Prostate gland (tissue), 2 donors: Measurements from ENCODE around the gene DCANP1. TPM values are rescaled to one million over a fixed set of nuclear protein-coding genes. Genes with fewer than 3 reads are reported as not detected.
A peak's percentile ranks its signal among the peaks of the same experiment; 100 is the strongest.

Source experiments
- DNase-seq: peaks from one replicate; pipeline ENCODE4 v3.0.0-alpha.2; 2019; ENCODE audit warnings: low spot score
- H3K27ac ChIP-seq, 2 donors: fragments of 200-600 bp; sonication (generic); 2 replicates each; pipeline ENCODE4 v1.5.1; 2017 to 2019
- H3K27me3 ChIP-seq: fragments of 200-600 bp; sonication (generic); replicated peaks from 2 replicates; pipeline ENCODE4 v1.5.1; 2019; ENCODE audit not compliant: insufficient read depth
- H3K36me3 ChIP-seq, 2 donors: fragments of 200-600 bp; sonication (generic); 1 replicate in 1 of 2; 2 replicates in 1 of 2; pipeline versions ENCODE4 v1.5.1 to v1.8.1; 2017 to 2019
- H3K4me1 ChIP-seq: fragments of 200-600 bp; sonication (generic); replicated peaks from 2 replicates; pipeline ENCODE4 v1.5.1; 2019
- H3K4me3 ChIP-seq, 2 donors: fragments of 200-600 bp; sonication (generic); 2 replicates each; pipeline ENCODE4 v1.5.1; 2017 to 2019
- H3K9me3 ChIP-seq: fragments of 200-600 bp; sonication (generic); 2 replicates; pipeline ENCODE4 v1.5.1; 2017
- POLR2A ChIP-seq: fragments of 450-650 bp; IDR thresholded peaks from one replicate; pipeline ENCODE4 v1.6.1; 2016; ENCODE audit warnings: antibody characterized with exemption, mild to moderate bottlenecking
- POLR2AphosphoS5 ChIP-seq: sonication (generic); formaldehyde crosslinking; IDR thresholded peaks from one replicate; pipeline ENCODE4 v1.6.1; 2017; ENCODE audit warnings: antibody characterized with exemption
- WGBS: methylation state at CpG from one replicate; pipeline ENCODE4 v1.1.5; 2018; 5-methylcytosine and 5-hydroxymethylcytosine counted together
- intact Hi-C: fragments of 100-400 bp; cut with DNase I; formaldehyde crosslinking; loops from one replicate; pipeline ENCODE4 v1.14.2; 2022
- total RNA-seq, 2 donors: library from RNA; depleted of rRNA; stranded (reverse); fragments of >200 nt; gene quantifications; one replicate each; pipeline ENCODE4 v1.1.0, GENCODE V29; 2016
- TF ChIP-seq, protein P1 (sequence below), 4 experiments: fragments of 200-600 bp in 2 of 4; fragments of 450-650 bp in 2 of 4; sonication (generic) in 2 of 4; IDR thresholded peaks; 1 replicate in 3 of 4; 2 replicates in 1 of 4; pipeline ENCODE4 v1.5.1; 2016 to 2019; ENCODE audit warnings: antibody characterized with exemption in 4 of 4, mild to moderate bottlenecking in 2 of 4, moderate library complexity in 2 of 4

The DCANP1 gene
- total RNA-seq, 2 donors from 2014 or later = not detected

DNA sequence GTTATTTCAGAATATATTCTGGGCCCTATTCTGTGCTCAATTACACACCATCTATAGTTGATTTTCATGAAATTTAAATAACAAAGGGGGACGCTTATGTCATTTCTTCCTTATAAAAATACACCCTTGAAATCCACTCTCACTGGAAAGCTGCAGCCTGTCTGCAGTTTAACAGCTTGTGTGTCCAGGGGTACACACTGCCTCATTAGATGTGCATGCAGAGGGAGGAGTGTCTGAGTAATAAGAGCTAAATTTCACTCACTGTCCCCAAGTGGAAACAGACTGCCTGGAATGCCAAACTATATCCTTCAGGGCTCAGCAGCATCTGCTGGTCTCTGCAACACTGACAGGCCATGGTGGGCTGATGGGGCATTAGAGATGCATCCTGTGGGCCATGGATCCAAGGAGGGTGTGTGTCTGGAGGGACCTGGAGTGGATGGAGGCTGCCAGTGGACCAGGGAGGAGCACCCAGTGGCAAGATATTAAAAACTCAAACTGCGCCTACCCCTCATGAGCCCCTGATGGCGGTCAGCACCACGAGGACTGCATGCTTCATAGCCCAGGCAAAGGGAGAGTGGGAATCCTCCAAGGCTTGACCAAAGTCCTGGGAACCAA lies 20.8 kb upstream of the DCANP1 start:
- H3K4me1 ChIP-seq = no peaks in the 10 kb centered on the region
- no peak overlapping the region for H3K27ac ChIP-seq
- no peak for DNase-seq
- no peak overlapping the region for H3K4me3 ChIP-seq
- intact Hi-C loops = no loop called here
- no peaks in the 10 kb centered on the region for H3K9me3 ChIP-seq
- TF ChIP-seq POLR2A (no peak), POLR2AphosphoS5 (no peak)
- TF ChIP-seq, protein P1, sequence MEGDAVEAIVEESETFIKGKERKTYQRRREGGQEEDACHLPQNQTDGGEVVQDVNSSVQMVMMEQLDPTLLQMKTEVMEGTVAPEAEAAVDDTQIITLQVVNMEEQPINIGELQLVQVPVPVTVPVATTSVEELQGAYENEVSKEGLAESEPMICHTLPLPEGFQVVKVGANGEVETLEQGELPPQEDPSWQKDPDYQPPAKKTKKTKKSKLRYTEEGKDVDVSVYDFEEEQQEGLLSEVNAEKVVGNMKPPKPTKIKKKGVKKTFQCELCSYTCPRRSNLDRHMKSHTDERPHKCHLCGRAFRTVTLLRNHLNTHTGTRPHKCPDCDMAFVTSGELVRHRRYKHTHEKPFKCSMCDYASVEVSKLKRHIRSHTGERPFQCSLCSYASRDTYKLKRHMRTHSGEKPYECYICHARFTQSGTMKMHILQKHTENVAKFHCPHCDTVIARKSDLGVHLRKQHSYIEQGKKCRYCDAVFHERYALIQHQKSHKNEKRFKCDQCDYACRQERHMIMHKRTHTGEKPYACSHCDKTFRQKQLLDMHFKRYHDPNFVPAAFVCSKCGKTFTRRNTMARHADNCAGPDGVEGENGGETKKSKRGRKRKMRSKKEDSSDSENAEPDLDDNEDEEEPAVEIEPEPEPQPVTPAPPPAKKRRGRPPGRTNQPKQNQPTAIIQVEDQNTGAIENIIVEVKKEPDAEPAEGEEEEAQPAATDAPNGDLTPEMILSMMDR (IDR thresholded peaks at IDR 0.05) = no peak
- H3K36me3 ChIP-seq = no peaks in the 10 kb centered on the region
- WGBS = 96% methylated on average over 4 of the region's 4 CpGs
- H3K27me3 ChIP-seq = no peaks in the 10 kb centered on the region

DNA sequence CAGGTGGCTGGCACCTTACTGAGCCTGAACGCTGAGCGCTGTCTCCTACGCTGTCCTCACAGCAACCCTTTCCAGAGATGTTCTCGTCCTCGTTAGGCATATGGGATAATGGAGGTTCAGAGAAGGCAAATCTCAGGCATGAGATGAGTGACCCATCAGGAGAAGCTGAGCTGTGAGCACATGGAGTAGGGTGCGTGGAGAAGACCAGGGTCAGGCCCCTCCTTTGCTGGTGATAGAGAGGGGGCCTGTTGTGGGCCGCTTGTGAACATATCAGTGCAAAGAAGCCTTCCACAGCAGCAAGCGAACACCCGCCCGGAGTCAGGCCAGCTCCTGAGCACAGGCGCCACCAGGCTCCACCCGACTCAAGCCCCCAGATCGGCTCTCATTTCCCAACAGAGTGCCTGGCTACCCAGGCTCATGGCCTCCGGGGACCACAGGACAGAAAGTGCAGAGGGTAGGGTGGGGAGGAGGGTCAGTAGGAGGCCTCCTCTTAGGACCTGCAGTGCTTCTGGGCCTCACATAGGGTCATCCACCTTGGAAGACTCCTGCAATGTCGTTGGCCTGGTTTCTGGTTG lies 20.0 kb upstream of the DCANP1 start:
- Histone ChIP-seq H3K27ac (no peak overlapping the region), H3K27me3 (no peaks in the 10 kb centered on the region), H3K4me3 (no peak overlapping the region), H3K4me1 (no peaks in the 10 kb centered on the region), H3K9me3 (no peaks in the 10 kb centered on the region), H3K36me3 (no peaks in the 10 kb centered on the region)
- intact Hi-C loops = no loop called here
- no peak for DNase-seq
- no peak for TF ChIP-seq POLR2A
- TF ChIP-seq, protein P1 (IDR thresholded peaks at IDR 0.05) = no peak
- no peak for TF ChIP-seq POLR2AphosphoS5
- WGBS = 90% methylated on average over 15 of the region's 15 CpGs

DNA sequence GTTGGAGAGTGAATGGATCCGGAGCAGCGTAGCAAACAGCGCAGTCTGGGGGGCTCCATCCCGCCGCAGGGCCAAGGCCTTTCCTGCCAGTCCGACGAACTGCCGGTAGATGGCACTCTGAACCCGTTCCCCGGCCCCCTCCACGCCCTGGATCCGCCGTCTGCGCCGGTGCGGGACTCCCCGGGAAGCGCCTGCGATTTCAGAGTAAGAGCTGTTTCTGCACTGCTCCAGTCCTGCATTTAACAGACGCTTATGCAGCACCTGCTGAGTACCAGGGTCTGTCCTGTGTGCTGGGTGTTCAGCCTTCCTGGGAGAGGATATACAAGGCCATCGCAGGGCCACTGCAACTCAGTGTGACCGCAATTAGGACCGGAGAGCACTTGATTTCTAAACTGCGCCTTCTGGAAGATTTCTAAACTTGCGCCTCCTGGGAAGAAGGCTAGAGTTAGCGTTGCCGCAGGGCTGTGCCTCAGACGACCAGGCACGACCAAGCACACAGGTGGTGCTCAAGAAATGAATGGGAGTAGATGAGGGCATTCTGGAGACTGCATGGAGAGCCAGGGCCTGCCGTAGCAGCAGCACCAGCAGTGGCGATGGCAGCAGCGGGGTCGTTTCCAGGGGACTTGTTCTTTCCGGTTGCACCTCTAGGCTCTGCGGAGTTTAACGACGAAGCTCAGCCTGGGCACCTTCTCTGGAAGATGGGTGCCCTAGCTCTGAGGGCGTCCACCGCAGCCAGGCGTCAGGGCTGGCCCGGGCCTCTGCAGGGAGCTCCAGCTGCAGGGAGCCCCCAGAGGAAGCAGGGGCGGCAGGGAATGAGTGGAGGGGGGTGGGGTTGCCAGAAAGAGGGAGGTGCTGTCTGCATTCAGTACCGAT lies 19.3 kb upstream of the DCANP1 start:
- no peaks in the 10 kb centered on the region for H3K4me1 ChIP-seq
- TF ChIP-seq, protein P1 (IDR thresholded peaks at IDR 0.05) = peak; percentile 49 to 91 (median 80)
- TF ChIP-seq POLR2AphosphoS5 = no peak
- no peaks in the 10 kb centered on the region for H3K36me3 ChIP-seq
- whole genome bisulfite sequencing = 25% methylated on average over 42 of the region's 43 CpGs
- no peaks in the 10 kb centered on the region for H3K27me3 ChIP-seq
- intact Hi-C loops = loop anchor here (1.0 kb wide), 1 partner anchor 87 kb away; no protein-coding TSS in a partner anchor
- H3K9me3 ChIP-seq = no peaks in the 10 kb centered on the region
- H3K27ac ChIP-seq = no peak overlapping the region
- peak; percentile 58 for DNase-seq
- H3K4me3 ChIP-seq = no peak overlapping the region

DNA sequence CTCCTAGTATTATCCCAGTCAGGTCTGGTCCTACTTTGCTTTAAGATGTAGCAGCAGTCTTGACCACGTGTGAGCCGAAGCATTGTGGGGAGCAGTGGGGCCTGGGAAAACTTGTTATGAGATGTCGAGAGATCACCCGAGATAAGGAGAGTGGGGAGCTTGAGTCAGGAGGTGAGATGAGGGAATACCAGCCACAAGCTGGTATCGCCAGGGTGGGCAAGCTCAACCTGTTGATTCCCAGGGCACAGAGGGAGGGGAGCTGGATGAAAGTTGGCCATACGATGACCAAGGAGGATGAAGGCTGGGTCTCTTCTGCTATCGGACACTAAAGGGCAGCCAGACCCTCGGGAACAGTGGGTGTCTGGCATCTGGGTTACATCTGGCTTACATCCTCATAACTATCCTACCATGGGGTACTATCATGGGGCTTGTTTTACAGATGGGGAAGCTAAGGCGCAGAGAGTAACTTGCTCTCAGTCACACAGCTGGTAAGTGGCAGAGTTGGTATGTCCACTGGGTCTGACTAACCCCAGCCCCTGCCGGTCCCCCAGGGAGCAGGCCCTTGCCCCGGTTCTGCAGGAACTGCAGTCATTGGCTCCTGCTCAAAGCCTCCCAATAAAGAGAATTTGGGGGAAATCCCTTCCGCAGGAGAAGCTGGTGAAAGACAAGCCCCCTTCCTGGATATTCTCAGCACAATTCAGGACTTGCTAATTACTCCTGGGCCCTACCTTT lies 18.4 kb upstream of the DCANP1 start:
- TF ChIP-seq POLR2A (no peak), POLR2AphosphoS5 (no peak)
- TF ChIP-seq, protein P1 (IDR thresholded peaks at IDR 0.05) = no peak
- Histone ChIP-seq H3K27ac (no peak overlapping the region), H3K9me3 (no peaks in the 10 kb centered on the region), H3K4me3 (no peak overlapping the region), H3K36me3 (no peaks in the 10 kb centered on the region), H3K27me3 (no peaks in the 10 kb centered on the region), H3K4me1 (no peaks in the 10 kb centered on the region)
- WGBS = 70% methylated on average over 12 of the region's 12 CpGs
- no peak for DNase-seq
- intact Hi-C loops = loop anchor here (1.0 kb wide), 1 partner anchor 88 kb away; no protein-coding TSS in a partner anchor
